Measurements from ENCODE around the gene RAB33B. TPM values are rescaled to one million over a fixed set of nuclear protein-coding genes. Genes with fewer than 3 reads are reported as not detected.
"Not testable (repeated sequence)": the region's sequence is repeated elsewhere in the genome, so short reads cannot be mapped to it uniquely, and the experiment has no call there.

Gene RAB33B
- total RNA-seq, 1 donor from 2014 or later = 11.1 TPM

DNA sequence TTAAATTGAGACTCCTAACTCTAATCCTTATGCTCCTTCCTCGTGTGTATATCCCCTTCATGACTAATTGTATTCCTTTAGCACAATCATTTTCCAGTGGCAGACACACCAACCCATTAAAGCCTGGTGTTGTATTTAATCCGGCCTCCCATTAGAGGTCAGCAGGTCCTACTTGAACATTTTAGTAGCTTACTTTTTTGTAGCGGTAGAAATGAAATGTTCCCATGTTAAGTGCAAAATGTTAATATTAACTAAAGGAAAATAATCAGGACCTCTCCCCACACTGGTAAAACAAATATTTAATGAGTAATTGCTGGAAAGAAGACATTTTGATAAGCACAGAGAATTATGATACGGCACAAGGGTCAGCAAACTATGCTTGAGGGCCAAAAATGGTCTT, 3.4 kb downstream of the RAB33B start:
- Histone ChIP-seq H3K4me3 (no peak overlapping the region), H3K36me3 (no peaks in the 10 kb centered on the region), H3K27me3 (ENCODE audit: low read depth) (no peaks in the 10 kb centered on the region), H3K27ac (no peak overlapping the region), H3K9me3 (no peaks in the 10 kb centered on the region), H3K4me1 (peaks cover 45% of the 10 kb centered on the region)
- intact Hi-C loops (cut with DNase I) = no loop called here
- TF ChIP-seq, protein P1, sequence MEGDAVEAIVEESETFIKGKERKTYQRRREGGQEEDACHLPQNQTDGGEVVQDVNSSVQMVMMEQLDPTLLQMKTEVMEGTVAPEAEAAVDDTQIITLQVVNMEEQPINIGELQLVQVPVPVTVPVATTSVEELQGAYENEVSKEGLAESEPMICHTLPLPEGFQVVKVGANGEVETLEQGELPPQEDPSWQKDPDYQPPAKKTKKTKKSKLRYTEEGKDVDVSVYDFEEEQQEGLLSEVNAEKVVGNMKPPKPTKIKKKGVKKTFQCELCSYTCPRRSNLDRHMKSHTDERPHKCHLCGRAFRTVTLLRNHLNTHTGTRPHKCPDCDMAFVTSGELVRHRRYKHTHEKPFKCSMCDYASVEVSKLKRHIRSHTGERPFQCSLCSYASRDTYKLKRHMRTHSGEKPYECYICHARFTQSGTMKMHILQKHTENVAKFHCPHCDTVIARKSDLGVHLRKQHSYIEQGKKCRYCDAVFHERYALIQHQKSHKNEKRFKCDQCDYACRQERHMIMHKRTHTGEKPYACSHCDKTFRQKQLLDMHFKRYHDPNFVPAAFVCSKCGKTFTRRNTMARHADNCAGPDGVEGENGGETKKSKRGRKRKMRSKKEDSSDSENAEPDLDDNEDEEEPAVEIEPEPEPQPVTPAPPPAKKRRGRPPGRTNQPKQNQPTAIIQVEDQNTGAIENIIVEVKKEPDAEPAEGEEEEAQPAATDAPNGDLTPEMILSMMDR (IDR thresholded peaks at IDR 0.05) = no peak
- DNase-seq (no peak), ATAC-seq (no peak)

DNA sequence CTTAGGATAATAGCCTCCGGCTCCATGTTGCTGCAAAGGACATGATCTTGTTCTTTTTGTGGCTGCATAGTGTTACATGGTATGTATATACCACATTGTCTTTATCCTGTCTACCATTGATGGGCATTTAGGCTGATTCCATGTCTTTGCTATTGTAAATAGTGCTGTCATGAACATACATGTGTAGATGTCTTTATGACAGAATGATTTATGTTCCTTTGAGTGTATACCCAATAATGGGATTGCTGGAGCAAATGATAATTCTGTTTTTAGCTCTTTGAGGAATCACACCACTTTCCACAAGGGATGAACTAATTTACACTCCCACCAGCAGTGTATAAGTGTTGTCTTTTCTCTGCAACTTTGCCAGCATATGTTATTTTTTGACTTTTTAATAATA, 4.6 kb downstream of the RAB33B start:
- TF ChIP-seq, protein P1 (IDR thresholded peaks at IDR 0.05) = no peak
- ATAC-seq (no peak), DNase-seq (no peak)
- Histone ChIP-seq H3K36me3 (no peaks in the 10 kb centered on the region), H3K27me3 (ENCODE audit: low read depth) (no peaks in the 10 kb centered on the region), H3K4me3 (no peak overlapping the region), H3K9me3 (no peaks in the 10 kb centered on the region), H3K4me1 (peaks cover 38% of the 10 kb centered on the region), H3K27ac (no peak overlapping the region)
- intact Hi-C loops (cut with DNase I) = no loop called here

DNA sequence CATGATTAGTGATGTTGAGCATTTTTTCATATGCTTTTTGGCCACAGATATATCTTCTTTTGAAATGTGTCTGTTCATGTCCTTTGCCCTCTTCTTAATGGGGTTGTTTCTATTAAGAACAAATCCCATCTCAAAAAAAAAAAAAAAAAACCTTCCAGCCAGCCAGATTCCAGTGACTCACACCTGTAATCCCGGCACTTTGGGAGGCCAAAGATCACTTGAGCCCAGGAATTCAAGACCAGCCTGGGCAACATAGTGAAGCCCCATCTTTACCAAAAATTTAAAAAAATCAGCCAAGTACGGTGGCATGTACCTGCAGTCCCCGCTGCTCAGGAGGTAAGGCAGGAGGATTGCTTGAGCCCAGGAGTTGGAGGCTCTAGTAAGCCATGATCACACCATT, 5.1 kb downstream of the RAB33B start:
- TF ChIP-seq, protein P1 (IDR thresholded peaks at IDR 0.05) = no peak
- Histone ChIP-seq H3K27me3 (ENCODE audit: low read depth) (no peaks in the 10 kb centered on the region), H3K36me3 (no peaks in the 10 kb centered on the region), H3K4me3 (no peak overlapping the region), H3K27ac (no peak overlapping the region), H3K9me3 (no peaks in the 10 kb centered on the region), H3K4me1 (peaks cover 38% of the 10 kb centered on the region)
- intact Hi-C loops (cut with DNase I) = no loop called here
- ATAC-seq (no peak), DNase-seq (no peak)

DNA sequence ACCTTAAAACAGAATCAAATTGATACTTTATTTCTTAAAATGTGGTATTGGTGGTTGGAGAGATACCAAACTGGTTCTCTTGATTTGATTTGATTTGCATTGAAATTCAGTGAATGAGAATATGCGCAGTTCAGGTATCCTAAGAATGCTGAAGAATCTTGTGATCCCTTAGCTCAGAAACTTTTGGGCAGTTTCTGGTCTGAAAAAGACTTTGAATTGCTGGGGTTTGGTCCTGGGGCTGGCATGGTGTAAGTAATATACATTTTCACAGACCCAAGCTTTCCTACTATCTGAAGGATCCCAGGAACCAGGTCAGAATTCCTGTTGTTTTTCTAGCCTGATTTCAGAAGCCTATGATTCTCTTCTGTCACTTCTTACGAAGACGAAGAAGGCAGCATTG, 6.6 kb downstream of the RAB33B start:
- no peak overlapping the region for H3K4me3 ChIP-seq
- ATAC-seq (no peak), DNase-seq (no peak)
- H3K4me1 ChIP-seq = peaks cover 28% of the 10 kb centered on the region
- no peaks in the 10 kb centered on the region for H3K27me3 ChIP-seq (ENCODE audit: low read depth)
- no peaks in the 10 kb centered on the region for H3K9me3 ChIP-seq
- intact Hi-C loops (cut with DNase I) = no loop called here
- TF ChIP-seq, protein P1 (IDR thresholded peaks at IDR 0.05) = no peak
- no peaks in the 10 kb centered on the region for H3K36me3 ChIP-seq
- H3K27ac ChIP-seq = no peak overlapping the region

DNA sequence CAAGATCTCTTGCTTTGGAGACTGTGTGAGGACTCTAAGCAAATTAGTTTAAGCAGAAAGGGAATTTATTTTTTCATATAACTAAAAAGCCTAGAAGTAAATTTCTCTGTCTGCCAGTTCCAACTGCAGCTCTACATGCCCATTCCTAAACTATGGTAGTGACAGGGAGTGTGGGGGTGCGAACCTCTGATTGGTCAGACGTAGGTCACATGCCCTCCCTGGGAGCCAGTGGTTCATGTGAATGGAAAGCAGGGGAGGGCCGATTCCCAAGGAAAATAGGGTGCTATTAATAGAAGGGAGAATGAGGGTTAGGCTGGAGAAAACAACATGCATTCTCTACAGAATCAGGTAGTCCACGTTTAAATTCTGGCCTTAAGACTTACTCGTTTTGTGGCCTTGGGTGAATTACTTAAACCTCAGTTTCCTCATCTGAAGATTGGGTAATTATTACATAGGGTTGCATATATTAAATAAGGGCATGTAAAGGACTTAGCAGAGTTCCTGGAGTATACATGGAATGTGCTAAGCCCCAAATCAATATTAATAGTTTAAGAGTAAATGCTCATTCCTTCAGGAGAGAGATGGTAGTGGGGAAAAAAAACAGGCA, 7.2 kb downstream of the RAB33B start:
- Histone ChIP-seq H3K27me3 (ENCODE audit: low read depth) (no peaks in the 10 kb centered on the region), H3K36me3 (no peaks in the 10 kb centered on the region), H3K27ac (no peak overlapping the region), H3K4me3 (no peak overlapping the region), H3K9me3 (no peaks in the 10 kb centered on the region), H3K4me1 (peaks cover 23% of the 10 kb centered on the region)
- ATAC-seq = no peak
- TF ChIP-seq, protein P1 (IDR thresholded peaks at IDR 0.05) = no peak
- DNase-seq = no peak
- intact Hi-C loops (cut with DNase I) = no loop called here

DNA sequence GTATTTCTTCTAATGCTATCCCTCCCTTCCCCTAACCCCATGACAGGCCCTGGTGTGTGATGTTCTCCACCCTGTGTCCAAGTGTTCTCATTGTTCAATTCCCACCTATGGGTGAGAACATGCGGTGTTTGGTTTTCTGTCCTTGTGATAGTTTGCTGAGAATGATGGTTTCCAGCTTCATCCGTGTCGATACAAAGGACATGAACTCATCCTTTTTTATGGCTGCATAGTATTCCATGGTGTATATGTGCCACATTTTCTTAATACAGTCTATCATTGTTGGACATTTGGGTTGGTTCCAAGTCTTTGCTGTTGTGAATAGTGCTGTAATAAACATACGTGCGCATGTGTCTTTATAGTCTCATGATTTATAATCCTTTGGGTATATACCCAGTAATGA, 10.6 kb downstream of the RAB33B start:
- ATAC-seq = not testable (repeated sequence)

More for the DNA sequence above, 10.6 kb downstream of the RAB33B start:
- H3K36me3 ChIP-seq; H3K4me3 ChIP-seq; H3K27me3 ChIP-seq (ENCODE audit: low read depth); H3K4me1 ChIP-seq; intact Hi-C loops (cut with DNase I); DNase-seq; H3K9me3 ChIP-seq; H3K27ac ChIP-seq: not testable (repeated sequence)

Measured in lower lobe of right lung (tissue), 2 donors.